Activated CD4-positive, alpha-beta T cell treated with anti-CD3 and anti-CD28 coated beads, Interleukin-2, amount 10 ng/mL, durations not matched to agents 24 days and 14 days (primary cell): ENCODE results near the gene MAPK8IP2. TPM values are rescaled to one million over a fixed set of nuclear protein-coding genes. Genes with fewer than 3 reads are reported as not detected.

Experiments used
- DNase-seq: peaks from one replicate; pipeline ENCODE4 v3.0.0; 2022
- H3K27ac Mint-ChIP-seq: one replicate; pipeline ENCODE4 v1.8.0; 2022; ENCODE audit warnings: mild to moderate bottlenecking, mixed read lengths
- H3K27me3 Mint-ChIP-seq: one replicate; pipeline ENCODE4 v1.8.0; 2022; ENCODE audit warnings: mixed read lengths
- H3K36me3 Mint-ChIP-seq: one replicate; pipeline ENCODE4 v1.8.0; 2022; ENCODE audit warnings: low read depth, mild to moderate bottlenecking, mixed read lengths
- H3K4me1 Mint-ChIP-seq: one replicate; pipeline ENCODE4 v1.8.0; 2021; ENCODE audit warnings: mixed read lengths
- H3K4me3 Mint-ChIP-seq: one replicate; pipeline ENCODE4 v1.8.0; 2022; ENCODE audit warnings: mild to moderate bottlenecking, moderate library complexity, mixed read lengths
- H3K9me3 Mint-ChIP-seq: one replicate; pipeline ENCODE4 v1.8.0; 2021; ENCODE audit warnings: mixed read lengths
- intact Hi-C: fragments of 100-400 bp; cut with micrococcal nuclease; formaldehyde crosslinking; loops from one replicate; pipeline ENCODE4 v1.15.1; 2023
- total RNA-seq: library from RNA; stranded (reverse); gene quantifications from 2 replicates; pipeline ENCODE4 v1.2.3, GENCODE V29; 2022

The MAPK8IP2 gene
- total RNA-seq, 1 donor from 2014 or later: 0.19 TPM

GRCh38 chr22:50579752-50580151 lies 20.8 kb upstream of the MAPK8IP2 start:
- no peaks in the 10 kb centered on the region for H3K9me3 Mint-ChIP-seq
- H3K4me1 Mint-ChIP-seq: peaks cover 17% of the 10 kb centered on the region
- no peak overlapping the region for H3K27ac Mint-ChIP-seq
- peaks cover 39% of the 10 kb centered on the region for H3K36me3 Mint-ChIP-seq
- intact Hi-C loops: no loop called here
- H3K27me3 Mint-ChIP-seq: no peaks in the 10 kb centered on the region
- no peak overlapping the region for H3K4me3 Mint-ChIP-seq
- no peak for DNase-seq

DNA sequence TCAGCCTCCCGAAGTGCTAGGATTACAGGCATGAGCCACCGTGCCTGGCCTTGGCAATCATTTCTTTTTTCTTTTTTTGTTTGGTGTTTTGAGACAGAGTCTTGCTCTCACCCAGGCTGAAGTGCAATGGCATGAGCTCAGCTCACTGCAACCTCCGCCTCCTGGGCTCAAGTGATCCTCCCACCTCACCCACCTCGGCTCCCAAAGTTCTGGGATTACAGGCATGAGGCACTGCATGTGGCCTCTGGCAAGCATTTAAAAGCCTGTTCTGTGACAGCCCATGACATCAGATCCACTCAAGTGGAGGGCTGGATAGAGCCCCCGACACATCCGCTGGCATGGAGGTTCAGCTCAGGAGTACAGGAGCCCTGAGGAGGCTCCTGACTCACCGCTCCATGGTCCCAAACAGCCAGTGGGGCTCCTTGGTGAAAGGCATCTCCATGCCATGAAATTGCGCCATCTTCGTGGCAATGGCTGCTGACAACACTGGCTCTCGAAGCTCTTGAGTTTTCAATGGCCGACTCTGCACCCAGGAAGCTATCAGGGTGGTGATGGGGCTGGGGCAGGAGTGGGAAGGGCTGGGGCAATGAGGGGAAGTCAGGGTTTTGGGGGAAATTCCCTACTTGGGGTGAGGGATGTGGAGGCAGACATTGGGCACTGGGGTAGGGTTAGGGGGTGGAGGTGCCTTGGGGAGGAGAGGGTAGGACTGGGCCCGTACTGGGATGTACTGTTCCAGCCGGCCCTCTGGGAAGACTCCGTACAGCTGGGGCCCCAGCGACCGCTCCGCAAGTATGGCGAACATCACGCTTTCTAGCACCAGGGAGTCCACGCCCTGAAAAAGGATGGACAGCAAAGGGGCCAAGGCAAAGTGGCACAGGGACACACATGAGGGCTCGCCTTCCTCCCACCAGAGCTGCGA lies 19.3 kb upstream of the MAPK8IP2 start:
- no peaks in the 10 kb centered on the region for H3K27me3 Mint-ChIP-seq
- H3K4me1 Mint-ChIP-seq: peaks cover 17% of the 10 kb centered on the region
- DNase-seq: no peak
- peak overlapping the region; percentile 75 for H3K27ac Mint-ChIP-seq
- no peaks in the 10 kb centered on the region for H3K9me3 Mint-ChIP-seq
- peak overlapping the region; percentile 93 for H3K4me3 Mint-ChIP-seq
- H3K36me3 Mint-ChIP-seq: peaks cover 31% of the 10 kb centered on the region
- intact Hi-C loops: no loop called here

GRCh38 chr22:50581950-50582492 lies 18.6 kb upstream of the MAPK8IP2 start:
- H3K9me3 Mint-ChIP-seq: no peaks in the 10 kb centered on the region
- intact Hi-C loops: loop anchor here (1.0 to 2.0 kb wide), 7 partner anchors 19 to 112 kb away; partner anchors contain the start of genes ARSA, LMF2 and TYMP
- H3K4me1 Mint-ChIP-seq: peaks cover 17% of the 10 kb centered on the region
- DNase-seq: no peak
- peaks cover 25% of the 10 kb centered on the region for H3K36me3 Mint-ChIP-seq
- H3K4me3 Mint-ChIP-seq: peak overlapping the region; percentile 93
- H3K27ac Mint-ChIP-seq: peak overlapping the region; percentile 93
- no peaks in the 10 kb centered on the region for H3K27me3 Mint-ChIP-seq

DNA sequence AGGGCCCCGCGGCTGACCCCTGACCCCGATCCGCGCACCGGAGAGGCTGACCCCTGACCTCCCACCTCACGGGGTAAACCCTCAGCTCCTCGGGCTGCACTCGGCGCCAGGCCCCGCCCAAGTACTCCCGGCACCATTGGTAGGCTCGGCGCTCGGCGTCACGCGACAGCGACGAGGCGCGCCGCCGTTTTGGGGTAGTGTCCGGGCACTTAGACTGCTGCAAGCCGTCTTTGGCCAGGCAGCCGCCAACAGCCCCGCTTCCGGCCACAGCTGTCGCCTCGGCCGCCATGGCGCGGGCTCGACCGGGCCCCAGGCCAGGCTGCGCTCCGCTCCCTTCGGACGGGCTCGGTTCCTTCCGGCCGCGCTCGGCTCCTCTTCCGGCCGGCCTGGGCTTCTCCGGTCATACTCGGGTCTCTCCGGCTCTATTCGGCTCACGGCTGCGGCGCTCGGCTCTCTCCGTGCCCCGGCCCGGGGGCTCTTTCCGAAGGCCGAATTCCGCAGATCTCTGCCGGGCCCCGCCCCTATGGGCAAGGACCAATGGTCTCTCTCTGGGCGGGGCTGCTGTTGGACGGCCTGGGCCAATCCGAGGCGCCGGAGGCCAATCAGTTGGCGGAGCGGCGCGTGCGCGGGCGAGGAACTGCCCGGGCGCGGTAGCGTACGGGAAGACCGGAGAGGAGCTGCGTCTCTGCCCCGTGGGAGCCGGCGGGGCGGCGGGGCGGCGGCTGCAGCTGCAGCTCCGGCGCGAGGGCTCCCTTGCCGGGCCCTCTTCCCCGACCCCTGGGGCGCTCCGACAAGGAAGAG lies 17.9 kb upstream of the MAPK8IP2 start, which contains the start of gene CHKB:
CHKB (minus strand) TSS at position 357 of the 801 bp plus-strand sequence; CDS start at position 289, 68 bp downstream.
- Mint-ChIP-seq H3K9me3 (no peaks in the 10 kb centered on the region), H3K27me3 (no peaks in the 10 kb centered on the region), H3K4me3 (peak within 1 kb of the TSS; percentile 93), H3K27ac (peak within 1 kb of the TSS; percentile 93), H3K36me3 (peaks cover 18% of the 10 kb centered on the region), H3K4me1 (peaks cover 14% of the 10 kb centered on the region)
- DNase-seq: peak; percentile 100
- intact Hi-C loops: loop anchor here (1.0 to 2.0 kb wide), 8 partner anchors 19 to 112 kb away; partner anchors contain the start of genes ARSA, LMF2, SCO2 and TYMP

DNA sequence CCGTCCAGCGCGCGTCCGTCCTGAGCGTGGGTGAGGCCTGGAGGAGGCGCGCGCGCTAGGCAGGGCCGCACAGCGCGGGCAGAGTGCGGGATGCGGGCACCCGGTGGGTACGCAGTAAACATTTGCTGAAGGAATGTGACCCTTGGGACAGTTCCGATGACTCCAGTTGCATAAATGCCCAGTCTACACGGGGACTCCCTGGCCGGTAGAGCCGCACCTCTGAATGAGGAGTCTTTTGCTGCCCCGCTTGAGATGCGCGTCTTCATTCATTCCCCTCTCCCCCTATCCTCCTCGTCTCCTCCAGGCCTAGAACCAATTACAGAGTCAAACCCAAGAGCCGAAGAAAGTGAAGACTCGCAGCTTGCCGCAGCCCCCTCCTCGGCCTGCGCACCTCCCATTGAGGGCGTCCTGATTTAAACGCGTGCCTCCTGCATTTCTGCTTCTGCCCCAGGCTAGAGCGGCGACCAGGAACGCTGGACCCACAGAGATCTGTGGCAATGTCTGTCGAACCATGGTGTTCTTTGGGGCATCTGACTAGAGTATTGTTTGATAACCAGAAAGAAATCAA lies 17.2 kb upstream of the MAPK8IP2 start:
- DNase-seq: no peak
- intact Hi-C loops: loop anchor here (1.0 to 2.0 kb wide), 4 partner anchors 45 to 58 kb away; partner anchors contain the start of genes ARSA, SCO2 and TYMP
- Mint-ChIP-seq H3K27me3 (no peaks in the 10 kb centered on the region), H3K36me3 (peaks cover 18% of the 10 kb centered on the region), H3K27ac (peak overlapping the region; percentile 87), H3K4me1 (peaks cover 14% of the 10 kb centered on the region), H3K4me3 (peak overlapping the region; percentile 93), H3K9me3 (no peaks in the 10 kb centered on the region)

- H3K27me3 Mint-ChIP-seq: no peaks in the 10 kb centered on the region
- no peak for DNase-seq
- H3K4me3 Mint-ChIP-seq: peak overlapping the region; percentile 93
- H3K4me1 Mint-ChIP-seq: peaks cover 14% of the 10 kb centered on the region
- peaks cover 15% of the 10 kb centered on the region for H3K36me3 Mint-ChIP-seq
- H3K27ac Mint-ChIP-seq: no peak overlapping the region
- no peaks in the 10 kb centered on the region for H3K9me3 Mint-ChIP-seq
- intact Hi-C loops: no loop called here
These were observed 16.2 kb upstream of the MAPK8IP2 start for GRCh38 chr22:50584106-50585096.

GRCh38 chr22:50585238-50585637 lies 15.4 kb upstream of the MAPK8IP2 start:
- Mint-ChIP-seq H3K4me3 (no peak overlapping the region), H3K9me3 (no peaks in the 10 kb centered on the region), H3K27me3 (peaks cover 3% of the 10 kb centered on the region), H3K4me1 (peaks cover 10% of the 10 kb centered on the region), H3K27ac (no peak overlapping the region), H3K36me3 (peaks cover 10% of the 10 kb centered on the region)
- intact Hi-C loops: no loop called here
- no peak for DNase-seq

DNA sequence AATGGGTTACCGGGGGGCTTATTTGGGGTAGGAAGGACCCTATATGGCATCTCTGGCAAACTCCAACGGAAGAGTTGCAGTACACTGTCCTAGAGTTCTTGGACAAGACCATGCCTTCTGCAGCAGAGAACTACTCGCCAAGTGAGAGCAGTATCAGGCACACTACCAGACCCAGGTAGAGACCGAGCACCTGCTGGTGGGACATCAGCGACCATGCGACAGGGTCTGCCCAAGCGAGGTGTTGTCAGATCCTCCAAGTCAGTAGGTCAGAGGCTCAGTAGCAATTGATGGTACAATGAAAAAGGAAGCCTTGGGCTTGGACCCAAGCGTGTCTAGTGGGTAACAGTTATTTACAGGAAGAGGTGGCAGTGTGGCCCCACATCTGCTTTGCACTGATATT lies 14.8 kb upstream of the MAPK8IP2 start:
- Mint-ChIP-seq H3K36me3 (peaks cover 7% of the 10 kb centered on the region), H3K4me1 (peaks cover 10% of the 10 kb centered on the region), H3K27me3 (peaks cover 7% of the 10 kb centered on the region), H3K9me3 (no peaks in the 10 kb centered on the region), H3K27ac (no peak overlapping the region), H3K4me3 (no peak overlapping the region)
- intact Hi-C loops: no loop called here
- DNase-seq: no peak

GRCh38 chr22:50586416-50586815 lies 14.2 kb upstream of the MAPK8IP2 start:
- Mint-ChIP-seq H3K36me3 (peaks cover 5% of the 10 kb centered on the region), H3K27ac (no peak overlapping the region), H3K9me3 (no peaks in the 10 kb centered on the region), H3K4me3 (no peak overlapping the region), H3K4me1 (peaks cover 8% of the 10 kb centered on the region), H3K27me3 (peaks cover 10% of the 10 kb centered on the region)
- intact Hi-C loops: no loop called here
- no peak for DNase-seq

DNA sequence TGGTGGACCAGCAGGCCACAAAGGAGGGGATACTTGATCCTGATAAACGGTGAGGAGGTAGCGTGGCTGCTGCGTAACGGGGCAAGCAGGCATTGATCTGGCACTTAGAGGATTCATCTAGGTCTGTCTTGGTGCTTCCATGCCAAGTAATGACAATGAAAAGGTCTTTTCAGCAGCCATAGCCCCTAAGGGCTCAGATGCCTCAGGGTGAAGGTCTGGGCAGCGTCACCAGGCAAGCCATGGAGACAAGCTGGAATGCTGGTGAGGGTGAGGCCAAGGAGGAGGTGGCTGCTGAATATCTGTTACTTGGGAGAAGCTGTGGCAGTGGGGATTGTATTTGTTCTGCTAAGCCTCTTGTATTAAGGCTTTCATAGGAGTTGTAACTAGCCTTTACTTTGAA lies 13.2 kb upstream of the MAPK8IP2 start:
- Mint-ChIP-seq H3K4me1 (peaks cover 7% of the 10 kb centered on the region), H3K36me3 (peaks cover 5% of the 10 kb centered on the region), H3K27me3 (peaks cover 10% of the 10 kb centered on the region), H3K27ac (no peak overlapping the region), H3K4me3 (no peak overlapping the region), H3K9me3 (no peaks in the 10 kb centered on the region)
- intact Hi-C loops: no loop called here
- DNase-seq: no peak

GRCh38 chr22:50595189-50595588 lies 5.4 kb upstream of the MAPK8IP2 start:
- no peaks in the 10 kb centered on the region for H3K9me3 Mint-ChIP-seq
- H3K36me3 Mint-ChIP-seq: peaks cover 4% of the 10 kb centered on the region
- intact Hi-C loops: no loop called here
- no peak overlapping the region for H3K27ac Mint-ChIP-seq
- H3K27me3 Mint-ChIP-seq: peaks cover 27% of the 10 kb centered on the region
- peaks cover 4% of the 10 kb centered on the region for H3K4me1 Mint-ChIP-seq
- DNase-seq: no peak
- H3K4me3 Mint-ChIP-seq: no peak overlapping the region

- Mint-ChIP-seq H3K4me1 (peaks cover 10% of the 10 kb centered on the region), H3K4me3 (no peak overlapping the region), H3K36me3 (peaks cover 6% of the 10 kb centered on the region), H3K27ac (no peak overlapping the region), H3K27me3 (peaks cover 27% of the 10 kb centered on the region), H3K9me3 (no peaks in the 10 kb centered on the region)
- intact Hi-C loops: no loop called here
- no peak for DNase-seq
These were observed 3.5 kb upstream of the MAPK8IP2 start for GRCh38 chr22:50597097-50597496.
